ENCODE data around the gene CLIC1. TPM values are rescaled to one million over a fixed set of nuclear protein-coding genes. Genes with fewer than 3 reads are reported as not detected.

CLIC1 gene
- total and polyA plus RNA-seq, 2 donors (not counting 1 experiment from before 2014, with no cell fraction given), result 216 to 290 TPM

DNA sequence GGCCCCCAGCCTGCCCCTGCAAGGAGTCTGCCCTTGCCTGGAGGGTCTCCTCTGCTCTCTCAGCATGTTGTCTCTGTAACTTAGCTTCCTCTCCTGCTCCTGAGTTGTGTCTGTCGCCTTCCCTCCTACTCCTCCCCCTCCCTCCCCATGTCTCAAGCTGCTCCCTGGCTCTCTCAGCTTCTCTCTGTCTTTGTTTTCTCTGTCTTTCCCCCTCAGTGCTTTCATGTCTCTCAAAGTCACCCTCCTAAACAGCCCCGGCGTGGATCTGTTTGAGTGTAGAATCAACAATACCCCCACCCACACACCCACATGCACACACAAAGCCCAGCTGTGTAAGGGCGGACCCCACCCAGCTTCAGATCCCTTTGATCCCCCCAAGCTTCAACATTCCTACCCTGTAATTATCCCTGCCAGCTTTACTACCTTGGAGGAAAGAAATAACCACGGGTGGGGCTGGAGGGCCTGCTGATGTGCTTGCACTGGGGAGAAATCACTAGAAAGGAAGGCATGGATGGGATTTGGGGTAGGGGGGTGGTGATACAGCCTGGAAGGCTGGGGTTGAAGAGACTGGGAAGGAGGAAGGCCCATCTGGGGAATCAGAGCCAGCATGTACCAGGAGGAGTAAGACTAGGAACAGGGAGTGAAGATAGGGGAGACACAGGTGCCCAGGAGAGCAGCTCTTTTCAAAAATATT, 22.2 kb downstream of the CLIC1 start:
- Histone ChIP-seq H3K4me3 (ENCODE audit: control extremely low read depth in 1 of 5, extremely low read depth in 1 of 5, insufficient read depth in 1 of 5, low read depth in 2 of 5, low read length in 4 of 5) (no peak overlapping the region), H3K9ac (ENCODE audit: low read length) (no peak overlapping the region), H4K20me1 (ENCODE audit: control insufficient read depth, insufficient read depth, low read length, poor library complexity, severe bottlenecking) (no peaks in the 10 kb centered on the region), H3K79me2 (ENCODE audit: control insufficient read depth, insufficient read depth, low read length) (no peaks in the 10 kb centered on the region), H3K36me3 (replicated peaks in 1 of 2; ENCODE audit: control extremely low read depth in 1 of 2, control insufficient read depth in 1 of 2, extremely low read depth in 1 of 2, insufficient read depth in 2 of 2, low read length in 1 of 2) (no peaks in the 10 kb centered on the region), H3K27ac (ENCODE audit: low read length in 2 of 2) (no peak overlapping the region), H3K4me2 (replicated peaks; ENCODE audit: low read depth, low read length, poor library complexity, severe bottlenecking) (no peak overlapping the region), H3K27me3 (replicated peaks in 1 of 4; ENCODE audit: control extremely low read depth in 1 of 4, control insufficient read depth in 3 of 4, insufficient read depth in 4 of 4, low read length in 3 of 4) (peaks cover 0 to 6% (median 0%) of the 10 kb centered on the region in 4 experiments), H3K4me1 (ENCODE audit: control insufficient read depth in 2 of 2, insufficient read depth in 2 of 2, low read length in 2 of 2) (peaks cover 10 to 16% of the 10 kb centered on the region in 2 donors), H2AFZ (ENCODE audit: insufficient read depth, low read depth, low read length, poor library complexity, severe bottlenecking) (no peak overlapping the region), H3K9me3 (ENCODE audit: control extremely low read depth in 1 of 3, control insufficient read depth in 2 of 3, insufficient read depth in 1 of 3, low read length in 2 of 3) (no peaks in the 10 kb centered on the region)
- H3K27ac Mint-ChIP-seq, result no peak overlapping the region
- no peak for TF ChIP-seq EZH2 (IDR thresholded peaks at IDR 0.05; ENCODE audit: borderline replicate concordance, insufficient read depth, low read depth, low read length, poor library complexity, severe bottlenecking)
- TF ChIP-seq, protein P1, sequence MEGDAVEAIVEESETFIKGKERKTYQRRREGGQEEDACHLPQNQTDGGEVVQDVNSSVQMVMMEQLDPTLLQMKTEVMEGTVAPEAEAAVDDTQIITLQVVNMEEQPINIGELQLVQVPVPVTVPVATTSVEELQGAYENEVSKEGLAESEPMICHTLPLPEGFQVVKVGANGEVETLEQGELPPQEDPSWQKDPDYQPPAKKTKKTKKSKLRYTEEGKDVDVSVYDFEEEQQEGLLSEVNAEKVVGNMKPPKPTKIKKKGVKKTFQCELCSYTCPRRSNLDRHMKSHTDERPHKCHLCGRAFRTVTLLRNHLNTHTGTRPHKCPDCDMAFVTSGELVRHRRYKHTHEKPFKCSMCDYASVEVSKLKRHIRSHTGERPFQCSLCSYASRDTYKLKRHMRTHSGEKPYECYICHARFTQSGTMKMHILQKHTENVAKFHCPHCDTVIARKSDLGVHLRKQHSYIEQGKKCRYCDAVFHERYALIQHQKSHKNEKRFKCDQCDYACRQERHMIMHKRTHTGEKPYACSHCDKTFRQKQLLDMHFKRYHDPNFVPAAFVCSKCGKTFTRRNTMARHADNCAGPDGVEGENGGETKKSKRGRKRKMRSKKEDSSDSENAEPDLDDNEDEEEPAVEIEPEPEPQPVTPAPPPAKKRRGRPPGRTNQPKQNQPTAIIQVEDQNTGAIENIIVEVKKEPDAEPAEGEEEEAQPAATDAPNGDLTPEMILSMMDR (IDR thresholded peaks at IDR 0.05), result no peak
- H3K4me1 Mint-ChIP-seq, result peaks cover 14% of the 10 kb centered on the region
- peaks cover 3% of the 10 kb centered on the region for H3K27me3 Mint-ChIP-seq
- DNase-seq (no peak), ATAC-seq (ENCODE audit: low read depth) (no peak)
- H3K4me3 Mint-ChIP-seq, result no peak overlapping the region
- no peaks in the 10 kb centered on the region for H3K9me3 Mint-ChIP-seq (ENCODE audit: insufficient read depth)
- intact Hi-C loops (cut with micrococcal nuclease), result no loop called here
- 78% methylated on average over 4 of the region's 5 CpGs for WGBS (ENCODE audit: insufficient coverage)
- ChIA-PET CTCF (interaction anchor here (1.8 to 3.3 kb wide), 2 partner anchors 55 to 100 kb away, joined by 3 to 10 read pairs; no protein-coding TSS in a partner anchor), POLR2A (no interaction called here)

DNA sequence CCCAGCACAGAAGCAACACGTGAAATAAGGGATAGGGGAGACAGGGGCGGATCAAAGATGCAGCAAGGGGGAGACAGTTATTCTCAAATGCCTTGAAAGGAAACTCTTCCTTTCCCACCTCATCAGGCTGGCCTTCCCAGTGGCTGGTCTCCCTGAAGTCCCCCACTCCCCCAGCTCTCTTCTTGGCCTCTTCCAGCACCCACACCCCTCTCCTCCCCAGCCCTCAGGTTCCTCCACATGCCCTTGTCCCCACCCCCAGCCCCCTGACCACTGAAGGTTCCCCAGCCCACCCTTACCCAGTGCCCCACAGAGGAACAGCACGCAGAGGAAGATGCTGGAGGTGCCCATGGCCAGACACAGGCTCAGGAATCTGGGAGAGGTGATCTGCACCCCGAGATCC, 22.9 kb downstream of the CLIC1 start:
- Histone ChIP-seq H3K4me3 (ENCODE audit: control extremely low read depth in 1 of 5, extremely low read depth in 1 of 5, insufficient read depth in 1 of 5, low read depth in 2 of 5, low read length in 4 of 5) (no peak overlapping the region), H3K9me3 (ENCODE audit: control extremely low read depth in 1 of 3, control insufficient read depth in 2 of 3, insufficient read depth in 1 of 3, low read length in 2 of 3) (no peaks in the 10 kb centered on the region), H3K27me3 (replicated peaks in 1 of 4; ENCODE audit: control extremely low read depth in 1 of 4, control insufficient read depth in 3 of 4, insufficient read depth in 4 of 4, low read length in 3 of 4) (peaks cover 0 to 6% (median 0%) of the 10 kb centered on the region in 4 experiments), H4K20me1 (ENCODE audit: control insufficient read depth, insufficient read depth, low read length, poor library complexity, severe bottlenecking) (no peaks in the 10 kb centered on the region), H3K9ac (ENCODE audit: low read length) (no peak overlapping the region), H3K4me1 (ENCODE audit: control insufficient read depth in 2 of 2, insufficient read depth in 2 of 2, low read length in 2 of 2) (peaks cover 10 to 16% of the 10 kb centered on the region in 2 donors), H3K27ac (ENCODE audit: low read length in 2 of 2) (no peak overlapping the region), H3K36me3 (replicated peaks in 1 of 2; ENCODE audit: control extremely low read depth in 1 of 2, control insufficient read depth in 1 of 2, extremely low read depth in 1 of 2, insufficient read depth in 2 of 2, low read length in 1 of 2) (no peaks in the 10 kb centered on the region), H3K4me2 (replicated peaks; ENCODE audit: low read depth, low read length, poor library complexity, severe bottlenecking) (no peak overlapping the region), H3K79me2 (ENCODE audit: control insufficient read depth, insufficient read depth, low read length) (no peaks in the 10 kb centered on the region), H2AFZ (ENCODE audit: insufficient read depth, low read depth, low read length, poor library complexity, severe bottlenecking) (no peak overlapping the region)
- no peaks in the 10 kb centered on the region for H3K9me3 Mint-ChIP-seq (ENCODE audit: insufficient read depth)
- CTCF ChIA-PET, result interaction anchor here (1.8 to 3.3 kb wide), 2 partner anchors 56 to 101 kb away, joined by 3 to 10 read pairs; no protein-coding TSS in a partner anchor
- DNase-seq, result no peak
- POLR2A ChIA-PET, result no interaction called here
- WGBS (ENCODE audit: insufficient coverage), result 84% methylated on average over 4 of the region's 4 CpGs
- intact Hi-C loops (cut with micrococcal nuclease), result no loop called here
- no peak overlapping the region for H3K4me3 Mint-ChIP-seq
- H3K27me3 Mint-ChIP-seq, result peaks cover 3% of the 10 kb centered on the region
- no peak for ATAC-seq (ENCODE audit: low read depth)
- no peak overlapping the region for H3K27ac Mint-ChIP-seq
- TF ChIP-seq, protein P1 (IDR thresholded peaks at IDR 0.05), result no peak
- TF ChIP-seq EZH2 (IDR thresholded peaks at IDR 0.05; ENCODE audit: borderline replicate concordance, insufficient read depth, low read depth, low read length, poor library complexity, severe bottlenecking), result no peak
- peaks cover 14% of the 10 kb centered on the region for H3K4me1 Mint-ChIP-seq
